ENCODE measurements around the gene FZD7.

FZD7 gene

DNA sequence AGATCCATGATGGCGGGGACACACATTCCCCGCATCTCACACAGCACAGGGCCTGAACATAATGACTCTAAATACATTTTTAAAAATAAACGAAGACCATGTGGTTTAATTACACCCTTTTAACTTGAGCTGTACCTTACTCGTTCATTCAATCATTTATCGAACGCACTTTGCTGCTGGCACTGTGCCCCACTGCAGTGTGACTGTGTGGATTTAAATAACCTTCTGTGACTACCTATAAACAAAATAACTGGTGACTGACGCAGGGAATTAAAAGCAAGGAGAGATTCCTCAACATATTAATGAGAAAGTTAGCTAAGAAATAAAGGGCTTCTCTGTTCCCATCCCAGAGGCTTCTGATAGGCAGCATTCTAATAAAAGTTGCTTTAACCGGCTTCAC is 10.9 kb upstream of the FZD7 start:
- no peak overlapping the region for H3K27ac ChIP-seq
- no peak overlapping the region for H3K4me2 ChIP-seq (ENCODE audit: low read length)
- H2AFZ ChIP-seq, result no peak overlapping the region
- H3K36me3 ChIP-seq (ENCODE audit: control insufficient read depth, insufficient read depth, low read length), result no peaks in the 10 kb centered on the region
- no peak overlapping the region for H3K9ac ChIP-seq
- no peaks in the 10 kb centered on the region for H3K4me1 ChIP-seq
- no peak for TF ChIP-seq CTCF (IDR thresholded peaks at IDR 0.05)
- H3K27me3 ChIP-seq (ENCODE audit: control insufficient read depth, insufficient read depth, low read length), result no peaks in the 10 kb centered on the region
- no peaks in the 10 kb centered on the region for H3K9me3 ChIP-seq (ENCODE audit: control insufficient read depth, low read length)
- no peaks in the 10 kb centered on the region for H3K79me2 ChIP-seq
- H3K4me3 ChIP-seq (ENCODE audit: low read depth, low read length), result no peak overlapping the region

DNA sequence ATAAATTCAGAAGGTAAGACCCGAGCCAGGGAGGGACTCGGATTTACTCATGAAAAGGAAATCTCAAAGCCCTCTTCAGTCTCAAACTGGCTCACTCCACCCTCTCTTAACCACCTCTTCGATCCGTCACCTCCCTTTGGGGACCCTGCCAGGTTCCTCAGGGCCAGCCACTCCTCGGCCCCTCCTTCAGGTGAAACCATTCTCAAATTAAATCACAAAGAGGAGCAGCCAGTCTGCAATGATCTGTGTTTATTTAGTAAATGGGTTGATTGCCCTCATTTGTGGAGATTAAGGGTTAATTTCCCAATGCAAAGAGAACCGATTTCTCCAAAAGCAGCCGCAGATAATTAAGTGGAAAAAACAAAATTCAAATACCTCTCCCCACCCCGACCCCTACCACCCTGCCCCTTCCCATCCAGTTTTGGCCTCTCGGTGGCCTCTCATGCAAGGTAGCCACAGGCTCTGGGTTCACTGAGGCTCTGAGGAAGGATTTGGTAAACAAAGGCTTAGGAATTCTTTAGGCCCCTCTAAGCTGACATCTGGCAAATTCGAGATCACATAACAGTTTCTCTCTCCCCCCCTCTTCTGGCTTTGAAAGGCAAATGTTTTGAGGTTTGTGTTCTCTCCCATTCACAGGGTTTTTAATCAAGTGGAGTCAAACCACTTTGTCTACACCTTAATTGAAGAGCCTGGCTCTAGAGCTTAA is 10.3 kb upstream of the FZD7 start:
- Histone ChIP-seq H3K4me1 (no peaks in the 10 kb centered on the region), H3K4me3 (ENCODE audit: low read depth, low read length) (no peak overlapping the region), H3K27ac (no peak overlapping the region), H3K4me2 (ENCODE audit: low read length) (no peak overlapping the region), H3K79me2 (no peaks in the 10 kb centered on the region), H3K9me3 (ENCODE audit: control insufficient read depth, low read length) (no peaks in the 10 kb centered on the region), H3K9ac (no peak overlapping the region), H3K36me3 (ENCODE audit: control insufficient read depth, insufficient read depth, low read length) (no peaks in the 10 kb centered on the region), H3K27me3 (ENCODE audit: control insufficient read depth, insufficient read depth, low read length) (no peaks in the 10 kb centered on the region), H2AFZ (no peak overlapping the region)
- TF ChIP-seq CTCF (IDR thresholded peaks at IDR 0.05), result no peak

GRCh38 chr2:202023904-202024266 is 9.8 kb upstream of the FZD7 start:
- Histone ChIP-seq H3K9me3 (ENCODE audit: control insufficient read depth, low read length) (no peaks in the 10 kb centered on the region), H3K36me3 (ENCODE audit: control insufficient read depth, insufficient read depth, low read length) (no peaks in the 10 kb centered on the region), H3K27me3 (ENCODE audit: control insufficient read depth, insufficient read depth, low read length) (no peaks in the 10 kb centered on the region), H3K9ac (no peak overlapping the region), H2AFZ (no peak overlapping the region), H3K27ac (no peak overlapping the region), H3K4me1 (no peaks in the 10 kb centered on the region), H3K4me3 (ENCODE audit: low read depth, low read length) (no peak overlapping the region), H3K79me2 (no peaks in the 10 kb centered on the region), H3K4me2 (ENCODE audit: low read length) (no peak overlapping the region)
- TF ChIP-seq CTCF (IDR thresholded peaks at IDR 0.05), result no peak

DNA sequence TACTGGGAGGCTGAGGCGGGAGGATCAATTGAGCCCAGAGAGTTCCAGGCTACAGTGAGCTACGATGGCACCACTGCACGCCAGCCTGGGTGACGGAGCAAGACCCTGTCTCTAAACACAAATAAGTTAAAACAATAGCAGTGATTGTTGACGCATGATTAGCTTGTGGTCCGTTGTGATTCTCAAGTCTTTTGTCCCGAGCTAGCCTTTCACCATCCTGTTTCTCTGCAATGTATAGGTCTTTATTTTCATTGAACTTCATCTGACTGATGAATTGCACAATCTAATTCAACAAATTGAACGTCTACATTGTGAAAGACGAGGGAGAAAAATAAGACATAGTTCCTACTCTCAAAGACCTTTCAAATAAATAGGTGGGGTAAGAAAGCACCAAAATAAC is 8.8 kb upstream of the FZD7 start:
- Histone ChIP-seq H3K79me2 (no peaks in the 10 kb centered on the region), H3K4me3 (ENCODE audit: low read depth, low read length) (no peak overlapping the region)

More for the DNA sequence above, 8.8 kb upstream of the FZD7 start:
- Histone ChIP-seq H3K4me1 (no peaks in the 10 kb centered on the region), H3K4me2 (ENCODE audit: low read length) (no peak overlapping the region), H3K27me3 (ENCODE audit: control insufficient read depth, insufficient read depth, low read length) (no peaks in the 10 kb centered on the region), H3K27ac (no peak overlapping the region), H3K9ac (no peak overlapping the region), H2AFZ (no peak overlapping the region), H3K9me3 (ENCODE audit: control insufficient read depth, low read length) (no peaks in the 10 kb centered on the region), H3K36me3 (ENCODE audit: control insufficient read depth, insufficient read depth, low read length) (no peaks in the 10 kb centered on the region)
- no peak for TF ChIP-seq CTCF (IDR thresholded peaks at IDR 0.05)

Data from parathyroid adenoma (tissue), 2 donors.